Tibial nerve (tissue), 4 donors: ENCODE results near the gene TOMM5. TPM values are rescaled to one million over a fixed set of nuclear protein-coding genes. Genes with fewer than 3 reads are reported as not detected.

ENCODE experiments used
- DNase-seq, 2 donors: peaks; one replicate each; pipeline ENCODE4 v3.0.0-alpha.2; 2019; ENCODE audit warnings: low spot score in 2 of 2
- H3K27ac ChIP-seq, 4 donors: fragments of 200-600 bp; sonication (generic) in 3 of 4; one replicate each; pipeline ENCODE4 v1.5.1; 2017 to 2019; ENCODE audit warnings: mild to moderate bottlenecking in 1 of 4
- H3K27me3 ChIP-seq, 2 donors: fragments of 200-600 bp; sonication (generic) in 1 of 2; one replicate each; pipeline versions ENCODE4 v1.5.1 to v1.6.0; 2017 to 2019
- H3K36me3 ChIP-seq, 3 donors: fragments of 200-600 bp; sonication (generic); one replicate each; pipeline ENCODE4 v1.5.1; 2018 to 2019
- H3K4me1 ChIP-seq, 4 donors: fragments of 200-600 bp; sonication (generic) in 3 of 4; one replicate each; pipeline ENCODE4 v1.5.1; 2017 to 2019
- H3K4me3 ChIP-seq, 4 donors: fragments of 200-600 bp; sonication (generic) in 3 of 4; one replicate each; pipeline ENCODE4 v1.5.1; 2017 to 2019; ENCODE audit warnings: mild to moderate bottlenecking in 1 of 4, moderate library complexity in 1 of 4
- H3K9me3 ChIP-seq, 4 donors: fragments of 200-600 bp; sonication (generic) in 3 of 4; one replicate each; pipeline ENCODE4 v1.5.1; 2017 to 2019
- EP300 ChIP-seq, 2 donors: sonication (generic); formaldehyde crosslinking; IDR thresholded peaks; one replicate each; pipeline ENCODE4 v1.6.1; 2017; ENCODE audit warnings: antibody characterized with exemption in 2 of 2, mild to moderate bottlenecking in 1 of 2
- POLR2A ChIP-seq, 2 donors: fragments of 450-650 bp; IDR thresholded peaks; one replicate each; pipeline ENCODE4 v1.6.1; 2017; ENCODE audit warnings: antibody characterized with exemption in 2 of 2, mild to moderate bottlenecking in 2 of 2, moderate library complexity in 2 of 2
- WGBS, 2 donors: methylation state at CpG; one replicate each; pipeline ENCODE4 v1.1.5; 2018; 5-methylcytosine and 5-hydroxymethylcytosine counted together
- total RNA-seq, 4 donors: library from RNA; depleted of rRNA; stranded (reverse); fragments of >200 nt; gene quantifications; one replicate each; pipeline ENCODE4 v1.1.0, GENCODE V29; 2016
- TF ChIP-seq, protein P1 (sequence below), 5 experiments: fragments of 200-600 bp in 3 of 5; fragments of 450-650 bp in 2 of 5; sonication (generic) in 3 of 5; IDR thresholded peaks; one replicate each; pipeline ENCODE4 v1.5.1; 2016 to 2019; ENCODE audit warnings: antibody characterized with exemption in 5 of 5, mild to moderate bottlenecking in 3 of 5, moderate library complexity in 2 of 5

Gene TOMM5
- total RNA-seq, 4 donors from 2014 or later: 21.0 to 81.1 (median 63.7) TPM

DNA sequence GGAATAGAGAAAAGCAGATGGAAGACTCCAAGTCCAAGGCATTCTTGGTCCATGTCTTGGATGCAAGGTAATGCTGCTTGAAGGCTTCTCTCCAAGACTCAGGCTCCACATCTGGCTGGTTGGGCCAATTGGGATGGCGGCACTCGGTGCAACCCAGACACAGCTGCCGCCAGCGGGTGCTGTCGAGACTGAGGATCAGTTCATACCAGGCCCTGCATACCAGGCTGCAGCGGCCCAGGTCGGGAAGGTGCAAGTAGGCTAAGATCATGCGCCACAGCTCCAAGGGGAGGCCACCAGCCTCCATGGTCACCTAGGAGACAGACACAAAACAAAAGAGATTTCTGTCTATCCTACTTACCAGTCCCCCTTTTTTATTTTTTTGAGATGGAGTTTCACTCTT lies 50.9 kb downstream of the TOMM5 start:
- WGBS, 2 donors: 94 to 95% methylated on average over 8 of the region's 8 CpGs
- H3K27ac ChIP-seq: no peak overlapping the region
- no peaks in the 10 kb centered on the region for H3K27me3 ChIP-seq
- no peak overlapping the region for H3K4me3 ChIP-seq
- H3K9me3 ChIP-seq: no peaks in the 10 kb centered on the region
- no peak for DNase-seq
- H3K4me1 ChIP-seq: no peaks in the 10 kb centered on the region
- peaks cover 0 to 58% (median 0%) of the 10 kb centered on the region in 3 donors for H3K36me3 ChIP-seq
- TF ChIP-seq, protein P1, sequence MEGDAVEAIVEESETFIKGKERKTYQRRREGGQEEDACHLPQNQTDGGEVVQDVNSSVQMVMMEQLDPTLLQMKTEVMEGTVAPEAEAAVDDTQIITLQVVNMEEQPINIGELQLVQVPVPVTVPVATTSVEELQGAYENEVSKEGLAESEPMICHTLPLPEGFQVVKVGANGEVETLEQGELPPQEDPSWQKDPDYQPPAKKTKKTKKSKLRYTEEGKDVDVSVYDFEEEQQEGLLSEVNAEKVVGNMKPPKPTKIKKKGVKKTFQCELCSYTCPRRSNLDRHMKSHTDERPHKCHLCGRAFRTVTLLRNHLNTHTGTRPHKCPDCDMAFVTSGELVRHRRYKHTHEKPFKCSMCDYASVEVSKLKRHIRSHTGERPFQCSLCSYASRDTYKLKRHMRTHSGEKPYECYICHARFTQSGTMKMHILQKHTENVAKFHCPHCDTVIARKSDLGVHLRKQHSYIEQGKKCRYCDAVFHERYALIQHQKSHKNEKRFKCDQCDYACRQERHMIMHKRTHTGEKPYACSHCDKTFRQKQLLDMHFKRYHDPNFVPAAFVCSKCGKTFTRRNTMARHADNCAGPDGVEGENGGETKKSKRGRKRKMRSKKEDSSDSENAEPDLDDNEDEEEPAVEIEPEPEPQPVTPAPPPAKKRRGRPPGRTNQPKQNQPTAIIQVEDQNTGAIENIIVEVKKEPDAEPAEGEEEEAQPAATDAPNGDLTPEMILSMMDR (IDR thresholded peaks at IDR 0.05): no peak
- no peak for TF ChIP-seq EP300 (IDR thresholded peaks at IDR 0.05)
- TF ChIP-seq POLR2A (IDR thresholded peaks at IDR 0.05): no peak

- Histone ChIP-seq H3K9me3 (no peaks in the 10 kb centered on the region), H3K27ac (no peak overlapping the region), H3K4me1 (no peaks in the 10 kb centered on the region), H3K27me3 (no peaks in the 10 kb centered on the region), H3K4me3 (no peak overlapping the region), H3K36me3 (peaks cover 0 to 66% (median 0%) of the 10 kb centered on the region in 3 donors)
- DNase-seq: no peak
- 89 to 95% methylated on average over 3 of the region's 3 CpGs for WGBS, 2 donors
- TF ChIP-seq EP300 (IDR thresholded peaks at IDR 0.05) (no peak), POLR2A (IDR thresholded peaks at IDR 0.05) (no peak)
- TF ChIP-seq, protein P1 (IDR thresholded peaks at IDR 0.05): no peak
These were observed 51.8 kb downstream of the TOMM5 start for GRCh38 chr9:37540634-37541033.

GRCh38 chr9:37539634-37540033 lies 52.8 kb downstream of the TOMM5 start:
- peaks cover 0 to 74% (median 0%) of the 10 kb centered on the region in 3 donors for H3K36me3 ChIP-seq
- TF ChIP-seq POLR2A (IDR thresholded peaks at IDR 0.05) (no peak), EP300 (IDR thresholded peaks at IDR 0.05) (no peak)
- TF ChIP-seq, protein P1 (IDR thresholded peaks at IDR 0.05): no peak

More at GRCh38 chr9:37539634-37540033, 52.8 kb downstream of the TOMM5 start:
- no peak for DNase-seq
- H3K4me3 ChIP-seq: no peak overlapping the region
- H3K27ac ChIP-seq: no peak overlapping the region
- no peaks in the 10 kb centered on the region for H3K4me1 ChIP-seq
- no peaks in the 10 kb centered on the region for H3K27me3 ChIP-seq
- H3K9me3 ChIP-seq: no peaks in the 10 kb centered on the region

Other genes starting within 250 kb of the TOMM5 start
- gene GRHPR, start 169.9 kb downstream of the TOMM5 start, total RNA-seq: 100 to 1,000 TPM; 175 to 250 (median 200) TPM
- gene ZBTB5, start 127.1 kb downstream of the TOMM5 start, total RNA-seq: 10 to 100 TPM in 3 of 4 donors, 1 to 10 TPM in 1; 9.6 to 15.1 (median 13.5) TPM
- gene POLR1E, start 106.6 kb downstream of the TOMM5 start, total RNA-seq: 10 to 100 TPM; 14.1 to 22.1 (median 16.4) TPM
- gene FBXO10, start 16.2 kb downstream of the TOMM5 start, total RNA-seq: 10 to 100 TPM in 2 of 4 donors, 1 to 10 TPM in 2; 5.7 to 11.4 (median 9.2) TPM
- 1 to 10 TPM in 1 of 4 donors, under 1 TPM in 2, not detected in 1; 0.30 to 1.6 (median 0.42) TPM for gene FRMPD1, start 58.4 kb upstream of the TOMM5 start, total RNA-seq
- 10 to 100 TPM; 10.2 to 27.5 (median 12.3) TPM for gene TRMT10B, start 161.2 kb upstream of the TOMM5 start, total RNA-seq
- 10 to 100 TPM; 23.4 to 59.9 (median 39.3) TPM for gene EXOSC3, start 192.5 kb upstream of the TOMM5 start, total RNA-seq
- 10 to 100 TPM; 18.6 to 31.4 (median 21.5) TPM for gene DCAF10, start 208.2 kb upstream of the TOMM5 start, total RNA-seq